K562 (cell line): ENCODE measurements around the gene UFC1. TPM values are rescaled to one million over a fixed set of nuclear protein-coding genes. Genes with fewer than 3 reads are reported as not detected.

Source experiments
- CREB1 ChIP-seq, 2 experiments: sonication (generic) in 1 of 2; formaldehyde crosslinking in 1 of 2; IDR thresholded peaks; 2 replicates each; pipeline versions ENCODE4 v1.6.1 to v1.8.0; 2012 to 2022; ENCODE audit warnings: inconsistent platforms in 1 of 2, mild to moderate bottlenecking in 1 of 2, missing genetic modification reagents in 1 of 2, moderate library complexity in 1 of 2
- GATA2 ChIP-seq: sonication (generic); formaldehyde crosslinking; IDR thresholded peaks from 2 replicates; pipeline ENCODE4 v1.4.0; 2020; ENCODE audit warnings: mild to moderate bottlenecking, missing genetic modification reagents
- KAT2B ChIP-seq: IDR thresholded peaks from one replicate; pipeline ENCODE4 v1.6.1; 2012; ENCODE audit warnings: low read depth, mild to moderate bottlenecking, control low read depth, inconsistent platforms, low read length, moderate library complexity
- KDM2B ChIP-seq: fragments of 250-450 bp; sonication (Bioruptor Pico); IDR thresholded peaks from 2 replicates; pipeline ENCODE4 v1.8.0; 2021; ENCODE audit warnings: mild to moderate bottlenecking, moderate library complexity
- POU5F1 ChIP-seq: fragments of 150-350 bp; IDR thresholded peaks from 2 replicates; pipeline ENCODE4 v1.6.1; 2014; ENCODE audit warnings: borderline replicate concordance, low read length, low read depth, mild to moderate bottlenecking; ENCODE audit not compliant: partially characterized antibody
- PRDM10 ChIP-seq: fragments of 450-650 bp; IDR thresholded peaks from 2 replicates; pipeline ENCODE4 v1.6.1; 2018; ENCODE audit not compliant: partially characterized antibody
- SMARCB1 ChIP-seq: IDR thresholded peaks from 2 replicates; pipeline ENCODE4 v1.6.1; 2011; ENCODE audit warnings: improper control_type of control experiment, low read depth; ENCODE audit not compliant: insufficient read length
- U2AF2 ChIP-seq: fragments of 200-400 bp; formaldehyde crosslinking; optimal IDR thresholded peaks from 2 replicates; pipeline ENCODE3; 2017; ENCODE audit warnings: low read depth, mild to moderate bottlenecking, low read length
- ZEB2 ChIP-seq: fragments of 450-650 bp; IDR thresholded peaks from 2 replicates; pipeline ENCODE4 v1.6.1; 2016
- ZNF12 ChIP-seq: sonication (generic); formaldehyde crosslinking; IDR thresholded peaks from 2 replicates; pipeline ENCODE4 v1.4.0; 2020; ENCODE audit warnings: mild to moderate bottlenecking, missing genetic modification reagents
- ZNF121 ChIP-seq: sonication (generic); formaldehyde crosslinking; conservative IDR thresholded peaks from 2 replicates; pipeline ENCODE4 v1.8.0; 2022; ENCODE audit warnings: missing genetic modification reagents
- polyA plus RNA-seq, 8 experiments: library from polyadenylated mRNA; depleted of rRNA in 4 of 8; stranded (reverse) in 5 of 8; unstranded in 3 of 8; fragments of >200 nt; fragmentation: Nextera tagmentation in 2 of 8; fragmentation: Illumina TruSeq in 1 of 8; extraction: Ambion mirVana in 2 of 8; extraction: Trizol in 1 of 8; gene quantifications; 2 replicates each; pipeline versions ENCODE4 v1.2.1 to v1.2.3, GENCODE V29; 2011 to 2014; ENCODE audit warnings: inconsistent platforms in 1 of 8, missing spikeins in 1 of 8
- total RNA-seq, 7 experiments: library from RNA; depleted of rRNA in 6 of 7; stranded (reverse); fragments of >200 nt in 6 of 7; fragmentation: Illumina TruSeq in 2 of 7; extraction: Trizol in 2 of 7; gene quantifications; 2 replicates each; pipeline versions ENCODE4 v1.2.1 to v1.2.3, GENCODE V29; 2011 to 2021; ENCODE audit warnings: low replicate concordance in 1 of 7
- TF ChIP-seq, protein P1 (sequence below): IDR thresholded peaks from 2 replicates; pipeline ENCODE4 v1.6.1; 2014; ENCODE audit warnings: antibody characterized with exemption
- TF ChIP-seq, protein P2 (sequence below): sonication (generic); formaldehyde crosslinking; IDR thresholded peaks from 2 replicates; pipeline ENCODE4 v1.8.0; 2022; ENCODE audit warnings: mild to moderate bottlenecking, missing genetic modification reagents
- TF ChIP-seq, protein P3 (sequence below): fragments of 250-450 bp; sonication (Bioruptor Pico); IDR thresholded peaks from 2 replicates; pipeline ENCODE4 v1.9.0; 2021; ENCODE audit warnings: mild to moderate bottlenecking, inconsistent platforms

Gene UFC1
- total and polyA plus RNA-seq, 9 of the 15 experiments (the other 6 are each of a cell fraction or from before 2014, with no cell fraction given): 92.8 to 220 (median 161) TPM

DNA sequence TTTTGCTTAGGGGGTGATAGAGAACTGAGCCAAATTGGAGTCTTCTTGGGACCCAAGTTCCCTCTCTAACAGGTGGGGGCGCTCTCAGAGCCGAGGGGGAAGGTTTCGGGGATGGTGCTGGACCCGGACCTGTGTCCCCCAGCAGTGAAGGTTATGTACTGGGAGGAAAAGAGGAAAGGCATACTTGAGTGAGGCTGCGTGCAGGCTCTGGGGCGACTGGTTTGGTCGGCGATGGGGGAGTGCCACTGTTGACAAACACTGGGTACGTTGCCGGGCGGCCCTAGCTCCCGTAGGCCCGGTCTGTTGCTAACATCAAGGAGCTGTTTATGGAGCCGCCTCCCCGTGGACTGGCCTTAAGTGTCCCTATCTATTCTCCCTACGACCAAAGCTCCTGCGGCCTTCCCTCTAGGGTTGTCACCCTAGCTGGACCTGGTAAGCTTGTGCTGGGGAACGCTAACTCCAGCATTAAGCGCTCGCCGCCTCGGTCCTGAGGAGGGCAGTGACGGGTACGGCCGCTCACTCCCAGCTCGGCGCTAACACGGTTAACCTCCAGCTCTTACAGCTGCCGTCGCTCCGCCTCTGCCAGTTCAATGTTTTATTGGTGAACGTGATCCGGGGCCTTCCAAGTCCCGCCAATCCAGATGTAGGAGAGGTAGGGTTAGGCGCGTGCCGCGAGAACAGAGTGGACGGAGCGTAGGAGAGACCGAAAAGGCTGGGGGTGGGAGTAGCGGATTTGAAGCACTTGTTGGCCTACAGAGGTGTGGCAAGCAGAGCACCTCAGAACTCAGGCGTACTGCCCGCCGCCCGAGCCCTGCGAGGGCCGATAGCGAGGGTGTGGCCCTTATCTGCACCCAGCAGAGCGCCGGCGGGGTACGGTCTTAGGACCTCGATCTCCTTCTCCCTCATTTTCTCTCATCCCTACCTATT, 12.2 kb downstream of the UFC1 start, which contains the start of gene PPOX (continued):
- TF ChIP-seq CREB1 (IDR thresholded peaks at IDR 0.05) (peak; percentile 71), CREB1 (CRISPR knock-in tag; IDR thresholded peaks at IDR 0.05) (peak; percentile 66), GATA2 (CRISPR knock-in tag) (peak; percentile 99), ZEB2 (peak; percentile 87), ZNF121 (CRISPR knock-in tag) (no peak), POU5F1 (peak; percentile 28), KDM2B (CRISPR knock-in tag) (peak; percentile 90; the same call in 1 of the 2 replicates), KAT2B (no peak), U2AF2 (no peak), ZNF12 (CRISPR knock-in tag) (no peak), SMARCB1 (peak; percentile 90), PRDM10 (peak; percentile 87)
- TF ChIP-seq, protein P1, sequence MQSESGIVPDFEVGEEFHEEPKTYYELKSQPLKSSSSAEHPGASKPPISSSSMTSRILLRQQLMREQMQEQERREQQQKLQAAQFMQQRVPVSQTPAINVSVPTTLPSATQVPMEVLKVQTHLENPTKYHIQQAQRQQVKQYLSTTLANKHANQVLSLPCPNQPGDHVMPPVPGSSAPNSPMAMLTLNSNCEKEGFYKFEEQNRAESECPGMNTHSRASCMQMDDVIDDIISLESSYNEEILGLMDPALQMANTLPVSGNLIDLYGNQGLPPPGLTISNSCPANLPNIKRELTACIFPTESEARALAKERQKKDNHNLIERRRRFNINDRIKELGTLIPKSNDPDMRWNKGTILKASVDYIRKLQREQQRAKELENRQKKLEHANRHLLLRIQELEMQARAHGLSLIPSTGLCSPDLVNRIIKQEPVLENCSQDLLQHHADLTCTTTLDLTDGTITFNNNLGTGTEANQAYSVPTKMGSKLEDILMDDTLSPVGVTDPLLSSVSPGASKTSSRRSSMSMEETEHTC: peak; percentile 88
- TF ChIP-seq, protein P2, sequence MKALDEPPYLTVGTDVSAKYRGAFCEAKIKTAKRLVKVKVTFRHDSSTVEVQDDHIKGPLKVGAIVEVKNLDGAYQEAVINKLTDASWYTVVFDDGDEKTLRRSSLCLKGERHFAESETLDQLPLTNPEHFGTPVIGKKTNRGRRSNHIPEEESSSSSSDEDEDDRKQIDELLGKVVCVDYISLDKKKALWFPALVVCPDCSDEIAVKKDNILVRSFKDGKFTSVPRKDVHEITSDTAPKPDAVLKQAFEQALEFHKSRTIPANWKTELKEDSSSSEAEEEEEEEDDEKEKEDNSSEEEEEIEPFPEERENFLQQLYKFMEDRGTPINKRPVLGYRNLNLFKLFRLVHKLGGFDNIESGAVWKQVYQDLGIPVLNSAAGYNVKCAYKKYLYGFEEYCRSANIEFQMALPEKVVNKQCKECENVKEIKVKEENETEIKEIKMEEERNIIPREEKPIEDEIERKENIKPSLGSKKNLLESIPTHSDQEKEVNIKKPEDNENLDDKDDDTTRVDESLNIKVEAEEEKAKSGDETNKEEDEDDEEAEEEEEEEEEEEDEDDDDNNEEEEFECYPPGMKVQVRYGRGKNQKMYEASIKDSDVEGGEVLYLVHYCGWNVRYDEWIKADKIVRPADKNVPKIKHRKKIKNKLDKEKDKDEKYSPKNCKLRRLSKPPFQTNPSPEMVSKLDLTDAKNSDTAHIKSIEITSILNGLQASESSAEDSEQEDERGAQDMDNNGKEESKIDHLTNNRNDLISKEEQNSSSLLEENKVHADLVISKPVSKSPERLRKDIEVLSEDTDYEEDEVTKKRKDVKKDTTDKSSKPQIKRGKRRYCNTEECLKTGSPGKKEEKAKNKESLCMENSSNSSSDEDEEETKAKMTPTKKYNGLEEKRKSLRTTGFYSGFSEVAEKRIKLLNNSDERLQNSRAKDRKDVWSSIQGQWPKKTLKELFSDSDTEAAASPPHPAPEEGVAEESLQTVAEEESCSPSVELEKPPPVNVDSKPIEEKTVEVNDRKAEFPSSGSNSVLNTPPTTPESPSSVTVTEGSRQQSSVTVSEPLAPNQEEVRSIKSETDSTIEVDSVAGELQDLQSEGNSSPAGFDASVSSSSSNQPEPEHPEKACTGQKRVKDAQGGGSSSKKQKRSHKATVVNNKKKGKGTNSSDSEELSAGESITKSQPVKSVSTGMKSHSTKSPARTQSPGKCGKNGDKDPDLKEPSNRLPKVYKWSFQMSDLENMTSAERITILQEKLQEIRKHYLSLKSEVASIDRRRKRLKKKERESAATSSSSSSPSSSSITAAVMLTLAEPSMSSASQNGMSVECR (CRISPR knock-in tag): 0 out of 2 replicates have a peak, but pooled peaks have one; percentile 58
- TF ChIP-seq, protein P3, sequence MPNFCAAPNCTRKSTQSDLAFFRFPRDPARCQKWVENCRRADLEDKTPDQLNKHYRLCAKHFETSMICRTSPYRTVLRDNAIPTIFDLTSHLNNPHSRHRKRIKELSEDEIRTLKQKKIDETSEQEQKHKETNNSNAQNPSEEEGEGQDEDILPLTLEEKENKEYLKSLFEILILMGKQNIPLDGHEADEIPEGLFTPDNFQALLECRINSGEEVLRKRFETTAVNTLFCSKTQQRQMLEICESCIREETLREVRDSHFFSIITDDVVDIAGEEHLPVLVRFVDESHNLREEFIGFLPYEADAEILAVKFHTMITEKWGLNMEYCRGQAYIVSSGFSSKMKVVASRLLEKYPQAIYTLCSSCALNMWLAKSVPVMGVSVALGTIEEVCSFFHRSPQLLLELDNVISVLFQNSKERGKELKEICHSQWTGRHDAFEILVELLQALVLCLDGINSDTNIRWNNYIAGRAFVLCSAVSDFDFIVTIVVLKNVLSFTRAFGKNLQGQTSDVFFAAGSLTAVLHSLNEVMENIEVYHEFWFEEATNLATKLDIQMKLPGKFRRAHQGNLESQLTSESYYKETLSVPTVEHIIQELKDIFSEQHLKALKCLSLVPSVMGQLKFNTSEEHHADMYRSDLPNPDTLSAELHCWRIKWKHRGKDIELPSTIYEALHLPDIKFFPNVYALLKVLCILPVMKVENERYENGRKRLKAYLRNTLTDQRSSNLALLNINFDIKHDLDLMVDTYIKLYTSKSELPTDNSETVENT (CRISPR knock-in tag): peak; percentile 64; the same call in 1 of the 2 replicates
